ENCODE measurements around the gene SMIM1. TPM values are rescaled to one million over a fixed set of nuclear protein-coding genes. Genes with fewer than 3 reads are reported as not detected.
"Not testable (repeated sequence)": the region's sequence is repeated elsewhere in the genome, so short reads cannot be mapped to it uniquely, and the experiment has no call there.

Gene SMIM1
- polyA plus RNA-seq, 2 of the 4 experiments (the other 2 are of a cell fraction): 0.67 to 1.1 TPM

DNA sequence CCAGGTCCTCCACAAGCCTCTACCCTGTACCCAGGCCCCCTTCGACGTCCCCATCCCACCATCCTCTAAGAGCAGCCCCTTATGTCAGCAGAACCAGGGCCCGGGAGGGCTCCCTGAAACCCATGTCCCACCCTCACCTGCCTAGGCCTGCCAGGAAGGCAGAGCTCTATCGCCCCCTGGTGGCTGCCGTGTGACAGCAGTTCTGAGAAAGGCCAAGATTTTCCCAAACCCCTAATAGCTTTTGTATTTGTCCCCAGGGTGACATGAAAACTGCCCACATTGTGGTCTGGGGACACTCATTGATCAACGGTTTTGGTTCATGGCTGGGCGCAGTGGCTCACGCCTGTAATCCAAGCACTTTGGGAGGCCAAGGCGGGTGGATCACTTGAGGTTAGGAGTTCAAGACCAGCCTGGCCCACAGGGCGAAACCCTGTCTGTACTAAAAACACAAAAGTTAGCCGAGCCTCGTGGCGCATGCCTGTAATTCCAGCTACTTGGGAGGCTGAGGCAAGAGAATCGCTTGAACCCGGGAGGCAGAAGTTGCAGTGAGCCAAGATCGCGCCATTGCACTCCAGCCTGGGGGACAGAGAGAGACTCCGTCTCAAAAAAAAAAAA lies 48.0 kb upstream of the SMIM1 start:
- H3K4me1 ChIP-seq, H3K4me3 ChIP-seq, H3K9me3 ChIP-seq, H3K4me2 ChIP-seq, FAIRE-seq, H3K27ac ChIP-seq: not testable (repeated sequence)
- POLR2A ChIA-PET: interaction anchor here (1.0 kb wide), 1 partner anchor 28 kb away, joined by 3 read pairs; no protein-coding TSS in a partner anchor
- TF ChIP-seq, protein P1, sequence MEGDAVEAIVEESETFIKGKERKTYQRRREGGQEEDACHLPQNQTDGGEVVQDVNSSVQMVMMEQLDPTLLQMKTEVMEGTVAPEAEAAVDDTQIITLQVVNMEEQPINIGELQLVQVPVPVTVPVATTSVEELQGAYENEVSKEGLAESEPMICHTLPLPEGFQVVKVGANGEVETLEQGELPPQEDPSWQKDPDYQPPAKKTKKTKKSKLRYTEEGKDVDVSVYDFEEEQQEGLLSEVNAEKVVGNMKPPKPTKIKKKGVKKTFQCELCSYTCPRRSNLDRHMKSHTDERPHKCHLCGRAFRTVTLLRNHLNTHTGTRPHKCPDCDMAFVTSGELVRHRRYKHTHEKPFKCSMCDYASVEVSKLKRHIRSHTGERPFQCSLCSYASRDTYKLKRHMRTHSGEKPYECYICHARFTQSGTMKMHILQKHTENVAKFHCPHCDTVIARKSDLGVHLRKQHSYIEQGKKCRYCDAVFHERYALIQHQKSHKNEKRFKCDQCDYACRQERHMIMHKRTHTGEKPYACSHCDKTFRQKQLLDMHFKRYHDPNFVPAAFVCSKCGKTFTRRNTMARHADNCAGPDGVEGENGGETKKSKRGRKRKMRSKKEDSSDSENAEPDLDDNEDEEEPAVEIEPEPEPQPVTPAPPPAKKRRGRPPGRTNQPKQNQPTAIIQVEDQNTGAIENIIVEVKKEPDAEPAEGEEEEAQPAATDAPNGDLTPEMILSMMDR (IDR thresholded peaks at IDR 0.05): peak; percentile 74
- TF ChIP-seq RAD21 (conservative IDR thresholded peaks at IDR 0.05 in 1 of 2, IDR thresholded peaks at IDR 0.05 in 1 of 2) (peak; percentile 61 to 74), SMC3 (IDR thresholded peaks at IDR 0.05) (peak; percentile 40; the same call in 2 of the 3 replicates)
- DNase-seq (ENCODE audit: low read depth in 1 of 2, low spot score in 1 of 2): peak; percentile 44 to 51
- peak; percentile 48 to 73; a peak in 4 of 6 replicates for ATAC-seq
- 28% methylated on average over 14 of the region's 18 CpGs for WGBS (ENCODE audit: missing lambda C conversion rate)
- CTCF ChIA-PET: interaction anchor here (0.6 to 2.8 kb wide), 33 partner anchors 10 to 279 kb away, joined by 3 to 22 read pairs (median 5); partner anchors contain the start of gene LRRC47

DNA sequence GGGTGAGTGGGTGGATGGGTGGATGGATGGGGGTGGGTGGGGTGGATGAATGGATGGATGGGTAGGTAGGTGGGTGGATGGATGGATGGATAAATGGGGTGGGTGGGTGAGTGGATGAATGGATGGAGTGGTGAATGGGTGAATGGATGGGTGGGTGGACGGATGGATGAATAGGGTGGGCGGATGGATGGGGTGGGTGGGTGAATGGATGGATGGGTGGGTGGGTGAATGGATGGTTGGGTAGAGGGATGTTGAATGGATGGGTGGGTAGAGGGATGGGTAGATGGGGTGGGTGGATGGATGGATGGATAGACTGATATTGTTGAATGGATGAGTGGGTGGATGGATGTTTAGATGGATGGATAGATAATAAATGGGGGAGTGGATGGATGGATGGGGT lies 47.2 kb upstream of the SMIM1 start:
- ATAC-seq (no peak), DNase-seq (ENCODE audit: low read depth in 1 of 2, low spot score in 1 of 2) (no peak), FAIRE-seq (no peak)
- Histone ChIP-seq H3K4me1 (no peaks in the 10 kb centered on the region), H3K9me3 (no peaks in the 10 kb centered on the region), H3K27ac (no peak overlapping the region), H3K4me3 (no peak overlapping the region), H3K4me2 (no peak overlapping the region)
- 83% methylated on average over 1 of the region's 2 CpGs for WGBS (ENCODE audit: missing lambda C conversion rate)
- ChIA-PET CTCF (interaction anchor here (0.6 to 2.8 kb wide), 13 partner anchors 9 to 273 kb away, joined by 3 to 22 read pairs (median 7); partner anchors contain the start of gene LRRC47), POLR2A (no interaction called here)
- TF ChIP-seq, protein P2, sequence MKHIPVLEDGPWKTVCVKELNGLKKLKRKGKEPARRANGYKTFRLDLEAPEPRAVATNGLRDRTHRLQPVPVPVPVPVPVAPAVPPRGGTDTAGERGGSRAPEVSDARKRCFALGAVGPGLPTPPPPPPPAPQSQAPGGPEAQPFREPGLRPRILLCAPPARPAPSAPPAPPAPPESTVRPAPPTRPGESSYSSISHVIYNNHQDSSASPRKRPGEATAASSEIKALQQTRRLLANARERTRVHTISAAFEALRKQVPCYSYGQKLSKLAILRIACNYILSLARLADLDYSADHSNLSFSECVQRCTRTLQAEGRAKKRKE (CRISPR knock-in tag; IDR thresholded peaks at IDR 0.05; ENCODE audit: low read depth): no peak

DNA sequence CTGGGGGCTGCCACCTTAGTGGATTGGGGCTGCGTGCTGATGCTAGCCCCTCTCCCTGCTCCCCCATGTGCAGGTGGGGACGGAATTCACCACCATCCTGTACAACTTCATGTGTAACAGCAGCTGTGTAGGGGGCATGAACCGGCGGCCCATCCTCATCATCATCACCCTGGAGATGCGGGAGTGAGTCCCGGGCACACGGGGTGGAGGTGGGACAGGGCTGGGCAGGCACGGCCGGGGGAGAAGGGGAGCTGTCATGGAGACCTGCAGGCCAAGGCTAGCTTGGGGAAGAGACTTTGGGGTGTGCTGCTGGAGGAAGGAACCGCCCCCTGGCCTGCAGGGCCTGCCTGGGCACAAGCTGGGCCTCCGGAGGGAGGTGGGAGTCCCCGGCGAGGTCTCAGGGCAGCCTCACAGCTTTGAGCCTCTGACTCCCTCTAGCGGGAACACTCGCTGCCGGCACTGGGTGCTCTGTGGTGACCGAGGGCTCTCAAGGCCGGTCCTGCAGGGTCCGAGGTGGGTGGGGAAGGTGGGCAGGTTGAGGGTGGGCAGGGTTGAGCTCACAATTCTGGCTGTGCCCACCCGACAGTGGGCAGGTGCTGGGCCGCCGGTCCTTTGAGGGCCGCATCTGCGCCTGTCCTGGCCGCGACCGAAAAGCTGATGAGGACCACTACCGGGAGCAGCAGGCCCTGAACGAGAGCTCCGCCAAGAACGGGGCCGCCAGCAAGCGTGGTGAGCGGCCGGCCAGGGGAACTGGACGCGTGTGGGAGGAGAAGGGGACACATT lies 45.3 kb upstream of the SMIM1 start:
- no peak overlapping the region for H3K27ac ChIP-seq
- ATAC-seq (peak; percentile 69 to 88), DNase-seq (ENCODE audit: low read depth in 1 of 2, low spot score in 1 of 2) (peak; percentile 53 to 75), FAIRE-seq (no peak)
- 55% methylated on average over 21 of the region's 37 CpGs for WGBS (ENCODE audit: missing lambda C conversion rate)
- no peaks in the 10 kb centered on the region for H3K9me3 ChIP-seq
- no peak overlapping the region for H3K4me2 ChIP-seq
- ChIA-PET POLR2A (no interaction called here), CTCF (interaction anchor here (0.6 to 1.7 kb wide), 8 partner anchors 9 to 274 kb away, joined by 3 to 7 read pairs (median 4); no protein-coding TSS in a partner anchor)
- peak in 1 of 2 experiments; percentile 32; a peak in 2 of 5 replicates for TF ChIP-seq RAD21 (conservative IDR thresholded peaks at IDR 0.05 in 1 of 2, IDR thresholded peaks at IDR 0.05 in 1 of 2)
- TF ChIP-seq HEYL (CRISPR knock-in tag; IDR thresholded peaks at IDR 0.05): no peak
- TF ChIP-seq, protein P1 (IDR thresholded peaks at IDR 0.05): peak; percentile 25; the same call in 2 of the 3 replicates
- H3K4me1 ChIP-seq: no peaks in the 10 kb centered on the region
- no peak overlapping the region for H3K4me3 ChIP-seq

DNA sequence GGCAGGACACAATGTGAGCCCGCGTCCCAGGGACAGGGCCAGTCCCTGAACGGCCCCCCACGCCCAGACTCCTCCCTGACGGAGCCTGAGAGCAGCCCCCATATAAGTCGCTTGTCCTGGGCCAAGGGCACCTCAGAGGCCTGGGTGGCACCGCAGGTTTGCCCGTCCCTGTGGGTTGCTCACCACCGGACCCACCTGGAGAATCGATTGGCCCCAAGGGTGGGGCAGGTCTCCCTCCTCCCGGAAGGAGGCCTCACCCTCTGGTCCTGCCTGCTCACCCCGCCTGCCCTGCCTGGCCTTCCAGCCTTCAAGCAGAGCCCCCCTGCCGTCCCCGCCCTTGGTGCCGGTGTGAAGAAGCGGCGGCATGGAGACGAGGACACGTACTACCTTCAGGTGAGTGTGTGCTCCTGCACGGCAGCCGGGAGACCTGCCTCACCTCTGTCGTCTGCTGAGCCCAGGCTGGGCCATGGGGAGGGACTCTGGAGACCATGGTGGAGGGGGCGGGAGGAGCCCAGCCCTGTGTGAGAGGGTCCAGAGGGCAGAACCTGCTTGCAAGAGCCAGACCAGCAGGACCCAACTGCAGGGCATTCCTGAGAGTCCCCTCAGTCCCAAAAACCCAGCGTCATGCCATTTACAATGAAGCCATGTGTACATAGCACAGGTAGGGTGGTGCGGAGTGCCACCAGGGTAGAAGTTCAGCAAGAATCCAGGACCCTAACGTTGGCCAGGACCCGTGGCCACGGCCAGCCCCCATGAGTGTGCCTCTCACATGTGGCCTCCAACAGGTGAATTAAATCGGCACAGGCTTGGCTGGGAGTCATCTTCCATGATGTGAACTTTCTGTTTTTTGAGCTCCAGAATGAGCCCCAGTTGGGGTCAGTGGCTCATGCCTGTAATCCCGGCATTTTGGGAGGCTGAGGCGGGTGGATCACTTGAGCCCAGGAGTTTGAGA lies 44.4 kb upstream of the SMIM1 start:
- H3K4me3 ChIP-seq: no peak overlapping the region
- H3K4me2 ChIP-seq: no peak overlapping the region
- WGBS (ENCODE audit: missing lambda C conversion rate): 53% methylated on average over 4 of the region's 31 CpGs
- CTCF ChIA-PET: interaction anchor here (0.6 to 1.7 kb wide), 6 partner anchors 8 to 275 kb away, joined by 3 to 7 read pairs (median 4); no protein-coding TSS in a partner anchor
- DNase-seq (ENCODE audit: low read depth in 1 of 2, low spot score in 1 of 2) (no peak), FAIRE-seq (no peak), ATAC-seq (no peak)
- H3K27ac ChIP-seq: no peak overlapping the region
- POLR2A ChIA-PET: no interaction called here
- no peaks in the 10 kb centered on the region for H3K9me3 ChIP-seq
- no peaks in the 10 kb centered on the region for H3K4me1 ChIP-seq
- no peak for TF ChIP-seq HOXA7 (CRISPR knock-in tag; IDR thresholded peaks at IDR 0.05)
- no peak for TF ChIP-seq RNF2 (IDR thresholded peaks at IDR 0.05; ENCODE audit: borderline replicate concordance, low read depth)
- no peak for TF ChIP-seq RARB (CRISPR knock-in tag; IDR thresholded peaks at IDR 0.05)
- no peak for TF ChIP-seq EHMT2 (IDR thresholded peaks at IDR 0.05; ENCODE audit: low read depth)
- TF ChIP-seq CBX8 (IDR thresholded peaks at IDR 0.05): no peak
- TF ChIP-seq, protein P3, sequence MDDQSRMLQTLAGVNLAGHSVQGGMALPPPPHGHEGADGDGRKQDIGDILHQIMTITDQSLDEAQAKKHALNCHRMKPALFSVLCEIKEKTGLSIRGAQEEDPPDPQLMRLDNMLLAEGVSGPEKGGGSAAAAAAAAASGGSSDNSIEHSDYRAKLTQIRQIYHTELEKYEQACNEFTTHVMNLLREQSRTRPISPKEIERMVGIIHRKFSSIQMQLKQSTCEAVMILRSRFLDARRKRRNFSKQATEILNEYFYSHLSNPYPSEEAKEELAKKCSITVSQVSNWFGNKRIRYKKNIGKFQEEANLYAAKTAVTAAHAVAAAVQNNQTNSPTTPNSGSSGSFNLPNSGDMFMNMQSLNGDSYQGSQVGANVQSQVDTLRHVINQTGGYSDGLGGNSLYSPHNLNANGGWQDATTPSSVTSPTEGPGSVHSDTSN (IDR thresholded peaks at IDR 0.05): no peak
- no peak for TF ChIP-seq MYC (IDR thresholded peaks at IDR 0.05; ENCODE audit: borderline replicate concordance, low read length)
